Kidney epithelial cell (primary cell): Measurements from ENCODE around the gene PLSCR1. TPM values are rescaled to one million over a fixed set of nuclear protein-coding genes. Genes with fewer than 3 reads are reported as not detected.
"Not testable (repeated sequence)": the region's sequence is repeated elsewhere in the genome, so short reads cannot be mapped to it uniquely, and the experiment has no call there.

ENCODE experiments used
- DNase-seq: peaks from one replicate; pipeline ENCODE4 v3.0.0-alpha.2; 2010; ENCODE audit warnings: low read depth
- H3K27me3 ChIP-seq: 2 replicates; pipeline ENCODE4 v1.6.0; 2011; ENCODE audit warnings: low read length; ENCODE audit not compliant: control insufficient read depth, insufficient read depth
- H3K36me3 ChIP-seq: 2 replicates; pipeline ENCODE4 v1.5.1; 2011; ENCODE audit warnings: low read length; ENCODE audit not compliant: control insufficient read depth, insufficient read depth
- H3K4me3 ChIP-seq: 2 replicates; pipeline ENCODE4 v1.5.1; 2011; ENCODE audit warnings: low read depth, mild to moderate bottlenecking, control low read depth, low read length
- total RNA-seq: library from RNA; depleted of rRNA; stranded (reverse); fragments of >200 nt; gene quantifications from 2 replicates; pipeline ENCODE4 v1.2.3, GENCODE V29; 2015
- TF ChIP-seq, protein P1 (sequence below): IDR thresholded peaks from 2 replicates; pipeline ENCODE4 v1.5.1; 2011; ENCODE audit warnings: mild to moderate bottlenecking, moderate library complexity, low read length, control low read depth, inconsistent platforms; ENCODE audit not compliant: insufficient read depth, poor library complexity, severe bottlenecking

Gene PLSCR1
- total RNA-seq, 1 donor from 2014 or later: 235 TPM

DNA sequence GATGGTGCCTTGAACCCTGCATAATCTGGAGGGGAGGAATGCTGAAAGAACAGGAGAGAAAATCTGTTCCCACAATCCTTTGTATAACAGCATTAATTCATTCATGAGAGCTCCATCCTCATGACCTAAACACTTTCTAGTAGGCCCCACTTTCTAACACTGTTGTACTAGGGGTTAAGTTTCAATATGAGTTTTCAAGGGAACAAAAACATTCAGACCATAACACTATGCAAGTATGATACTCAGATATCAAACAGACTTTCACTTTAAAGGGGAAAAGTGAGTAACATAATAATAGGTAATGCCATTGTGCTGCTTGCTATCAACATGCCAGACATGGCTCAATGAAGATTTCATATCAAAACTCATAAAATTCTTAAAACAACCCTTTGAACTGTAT is 42.7 kb downstream of the PLSCR1 start:
- Histone ChIP-seq H3K4me3 (no peak overlapping the region), H3K36me3 (no peaks in the 10 kb centered on the region), H3K27me3 (no peaks in the 10 kb centered on the region)
- no peak for DNase-seq
- TF ChIP-seq, protein P1, sequence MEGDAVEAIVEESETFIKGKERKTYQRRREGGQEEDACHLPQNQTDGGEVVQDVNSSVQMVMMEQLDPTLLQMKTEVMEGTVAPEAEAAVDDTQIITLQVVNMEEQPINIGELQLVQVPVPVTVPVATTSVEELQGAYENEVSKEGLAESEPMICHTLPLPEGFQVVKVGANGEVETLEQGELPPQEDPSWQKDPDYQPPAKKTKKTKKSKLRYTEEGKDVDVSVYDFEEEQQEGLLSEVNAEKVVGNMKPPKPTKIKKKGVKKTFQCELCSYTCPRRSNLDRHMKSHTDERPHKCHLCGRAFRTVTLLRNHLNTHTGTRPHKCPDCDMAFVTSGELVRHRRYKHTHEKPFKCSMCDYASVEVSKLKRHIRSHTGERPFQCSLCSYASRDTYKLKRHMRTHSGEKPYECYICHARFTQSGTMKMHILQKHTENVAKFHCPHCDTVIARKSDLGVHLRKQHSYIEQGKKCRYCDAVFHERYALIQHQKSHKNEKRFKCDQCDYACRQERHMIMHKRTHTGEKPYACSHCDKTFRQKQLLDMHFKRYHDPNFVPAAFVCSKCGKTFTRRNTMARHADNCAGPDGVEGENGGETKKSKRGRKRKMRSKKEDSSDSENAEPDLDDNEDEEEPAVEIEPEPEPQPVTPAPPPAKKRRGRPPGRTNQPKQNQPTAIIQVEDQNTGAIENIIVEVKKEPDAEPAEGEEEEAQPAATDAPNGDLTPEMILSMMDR: no peak

DNA sequence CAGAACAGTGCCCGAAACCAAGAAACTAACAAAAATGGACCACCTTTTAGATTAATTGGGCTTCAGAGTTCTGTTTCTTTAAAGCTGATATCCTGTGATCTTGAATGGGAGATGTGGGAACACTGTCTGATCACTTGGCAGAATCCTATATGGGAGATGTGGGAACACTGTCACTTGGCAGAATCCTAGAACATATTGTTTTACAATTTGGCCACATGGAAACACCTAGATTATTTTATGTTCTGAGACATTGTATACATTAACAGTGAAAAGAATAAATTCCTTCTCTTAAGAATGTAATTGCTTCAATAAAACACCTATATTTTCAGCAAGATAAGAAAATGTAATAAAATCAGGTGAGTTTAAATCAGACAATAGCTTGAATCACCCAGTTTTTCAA is 44.7 kb downstream of the PLSCR1 start:
- no peaks in the 10 kb centered on the region for H3K27me3 ChIP-seq
- no peak for DNase-seq
- TF ChIP-seq, protein P1: no peak

DNA sequence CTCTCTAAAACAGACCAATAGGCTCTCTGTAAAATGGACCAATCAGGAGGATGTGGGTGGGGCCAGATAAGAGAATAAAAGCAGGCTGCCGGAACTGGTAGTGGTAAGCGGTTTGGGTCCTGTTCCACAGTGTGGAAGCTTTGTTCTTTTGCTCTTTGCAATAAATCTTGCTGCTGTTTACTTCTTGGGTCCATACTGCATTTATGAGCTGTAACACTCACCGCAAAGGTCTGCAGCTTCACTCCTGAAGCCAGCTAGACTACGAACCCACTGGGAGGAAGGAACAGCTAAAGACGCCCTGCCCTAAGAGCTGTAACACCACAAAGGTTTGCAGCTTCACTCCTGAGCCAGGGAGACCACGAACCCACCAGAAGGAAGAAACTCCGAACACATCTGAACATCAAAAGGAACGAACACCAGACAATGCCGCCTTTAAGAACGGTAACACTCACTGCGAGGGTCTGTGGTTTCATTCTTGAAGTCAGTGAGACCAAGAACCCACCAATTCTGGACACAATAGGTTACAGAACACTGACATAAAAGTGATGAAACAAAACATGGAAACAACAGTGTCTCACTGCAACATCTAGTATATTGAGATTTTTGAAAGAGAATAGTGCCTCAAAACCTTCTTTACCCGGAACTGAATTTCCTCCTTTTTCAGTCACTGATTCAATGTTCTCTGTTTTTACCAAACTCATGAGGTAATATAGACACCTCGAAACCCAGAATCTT is 46.2 kb downstream of the PLSCR1 start:
- no peak for DNase-seq
- TF ChIP-seq, protein P1: no peak
- no peaks in the 10 kb centered on the region for H3K27me3 ChIP-seq

More for the DNA sequence above, 44.7 kb downstream of the PLSCR1 start:
- H3K4me3 ChIP-seq: no peak overlapping the region
- no peaks in the 10 kb centered on the region for H3K36me3 ChIP-seq

DNA sequence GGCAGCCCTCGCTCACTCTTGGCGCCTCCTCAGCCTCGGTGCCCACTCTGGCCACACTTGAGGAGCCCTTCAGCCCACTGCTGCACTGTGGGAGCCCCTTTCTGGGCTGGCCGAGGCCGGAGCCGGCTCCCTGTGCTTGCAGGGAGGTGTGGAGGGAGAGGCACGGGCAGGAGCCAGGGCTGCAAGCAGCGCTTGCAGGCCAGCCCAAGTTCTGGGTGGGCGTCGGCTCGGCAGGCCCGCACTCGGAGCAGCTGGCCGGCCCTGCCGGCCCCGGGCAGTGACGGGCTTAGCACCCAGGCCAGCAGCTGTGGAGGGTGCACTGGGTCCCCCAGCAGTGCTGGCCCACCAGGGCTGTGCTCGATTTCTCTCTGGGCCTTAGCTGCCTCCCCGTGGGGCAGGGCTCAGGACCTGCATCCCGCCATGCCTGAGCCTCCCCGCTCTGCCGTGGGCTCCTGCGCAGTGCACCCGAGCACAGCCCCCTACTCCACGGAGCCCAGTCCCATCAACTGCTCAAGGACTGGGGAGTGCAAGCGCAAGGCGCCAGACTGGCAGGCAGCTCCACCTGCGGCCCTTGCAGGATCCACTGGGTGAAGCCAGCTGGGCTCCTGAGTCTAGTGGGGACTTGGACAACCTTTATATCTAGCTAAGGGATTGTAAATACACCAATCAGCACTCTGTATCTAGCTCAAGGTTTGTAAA is 47.1 kb downstream of the PLSCR1 start:
- DNase-seq, H3K4me3 ChIP-seq, H3K36me3 ChIP-seq, H3K27me3 ChIP-seq: not testable (repeated sequence)

More for the DNA sequence above, 46.2 kb downstream of the PLSCR1 start:
- no peak overlapping the region for H3K4me3 ChIP-seq
- no peaks in the 10 kb centered on the region for H3K36me3 ChIP-seq

DNA sequence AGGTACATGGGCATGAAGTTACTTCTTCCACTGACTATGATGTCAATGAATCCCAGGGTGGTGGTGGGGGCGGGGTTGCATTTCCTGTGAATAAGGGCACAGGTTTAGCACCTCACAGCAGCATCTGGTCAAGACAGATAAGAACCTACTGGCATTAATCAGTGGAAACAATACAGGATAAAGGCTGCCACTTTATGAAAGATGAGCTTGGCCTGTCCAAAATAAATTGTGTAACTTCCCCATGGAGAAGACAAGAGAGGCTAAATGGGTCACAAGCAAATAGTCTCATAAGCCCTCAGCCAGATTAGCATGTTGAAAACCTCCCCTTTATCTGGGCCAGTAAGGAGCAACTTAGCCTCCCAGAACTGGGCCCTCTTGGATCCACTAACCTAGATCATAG is 47.7 kb downstream of the PLSCR1 start:
- TF ChIP-seq, protein P1: no peak
- DNase-seq: no peak
- Histone ChIP-seq H3K4me3 (no peak overlapping the region), H3K27me3 (no peaks in the 10 kb centered on the region), H3K36me3 (no peaks in the 10 kb centered on the region)

DNA sequence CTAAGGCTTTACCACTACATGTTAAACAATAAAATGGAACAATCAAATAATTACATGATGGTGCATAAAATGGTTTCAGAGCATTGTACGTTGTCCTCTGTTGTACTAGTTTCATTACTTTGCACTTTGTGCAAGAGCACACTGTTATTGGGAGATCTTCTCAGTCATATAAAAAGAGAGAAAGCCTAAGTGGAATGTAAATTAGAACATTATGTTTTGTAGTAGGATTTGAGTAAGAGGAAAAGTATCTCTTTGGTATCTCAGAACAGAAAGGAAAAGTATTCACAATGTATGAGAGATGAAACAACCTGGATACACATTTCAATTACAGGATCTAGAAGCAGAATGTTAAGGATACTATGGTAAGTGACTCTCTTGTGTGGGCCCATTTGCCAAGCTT is 48.2 kb downstream of the PLSCR1 start:
- TF ChIP-seq, protein P1: no peak
- Histone ChIP-seq H3K27me3 (no peaks in the 10 kb centered on the region), H3K36me3 (no peaks in the 10 kb centered on the region), H3K4me3 (no peak overlapping the region)
- DNase-seq: no peak
